ENCODE data around the gene LMNTD1.

GRCh38 chr12:25504744-25505143 is 48.3 kb downstream of the LMNTD1 start:
- no peak for TF ChIP-seq CTCF (IDR thresholded peaks at IDR 0.05)
- no peak for TF ChIP-seq POLR2AphosphoS5 (IDR thresholded peaks at IDR 0.05; ENCODE audit: low read depth, low read length)
